ENCODE data around the gene OR8J1.

OR8J1 gene

DNA sequence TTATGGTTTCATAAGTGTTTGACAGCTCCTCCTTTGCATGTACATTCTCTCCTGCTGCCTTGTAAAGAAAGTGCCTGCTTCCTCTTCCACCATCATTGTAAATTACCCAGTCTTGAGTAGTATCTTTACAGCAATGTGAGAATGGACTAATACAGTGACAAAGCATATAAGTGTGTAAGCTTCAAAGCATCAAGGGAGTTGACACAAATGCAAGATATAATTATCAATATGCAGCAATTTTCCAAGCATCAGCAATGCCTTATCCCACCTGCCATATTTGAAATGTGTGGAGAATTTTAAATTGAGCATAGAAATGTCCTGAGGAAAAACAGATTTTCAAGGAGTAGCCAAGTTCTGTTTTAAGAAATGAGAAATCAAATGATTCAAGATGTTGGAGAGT is 56.7 kb downstream of the OR8J1 start:
- DNase-seq (ENCODE audit: extremely low spot score), result no peak
- ChIA-PET CTCF (no interaction called here), POLR2A (no interaction called here)
- TF ChIP-seq, protein P1, sequence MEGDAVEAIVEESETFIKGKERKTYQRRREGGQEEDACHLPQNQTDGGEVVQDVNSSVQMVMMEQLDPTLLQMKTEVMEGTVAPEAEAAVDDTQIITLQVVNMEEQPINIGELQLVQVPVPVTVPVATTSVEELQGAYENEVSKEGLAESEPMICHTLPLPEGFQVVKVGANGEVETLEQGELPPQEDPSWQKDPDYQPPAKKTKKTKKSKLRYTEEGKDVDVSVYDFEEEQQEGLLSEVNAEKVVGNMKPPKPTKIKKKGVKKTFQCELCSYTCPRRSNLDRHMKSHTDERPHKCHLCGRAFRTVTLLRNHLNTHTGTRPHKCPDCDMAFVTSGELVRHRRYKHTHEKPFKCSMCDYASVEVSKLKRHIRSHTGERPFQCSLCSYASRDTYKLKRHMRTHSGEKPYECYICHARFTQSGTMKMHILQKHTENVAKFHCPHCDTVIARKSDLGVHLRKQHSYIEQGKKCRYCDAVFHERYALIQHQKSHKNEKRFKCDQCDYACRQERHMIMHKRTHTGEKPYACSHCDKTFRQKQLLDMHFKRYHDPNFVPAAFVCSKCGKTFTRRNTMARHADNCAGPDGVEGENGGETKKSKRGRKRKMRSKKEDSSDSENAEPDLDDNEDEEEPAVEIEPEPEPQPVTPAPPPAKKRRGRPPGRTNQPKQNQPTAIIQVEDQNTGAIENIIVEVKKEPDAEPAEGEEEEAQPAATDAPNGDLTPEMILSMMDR (IDR thresholded peaks at IDR 0.05; ENCODE audit: control extremely low read depth, extremely low read depth, low read depth, missing control alignments), result no peak

Data from GM10248 (cell line).